OCI-LY1 (cell line): ENCODE data around the gene CCR5AS.

ENCODE experiments used
- CTCF ChIP-seq: fragments of 200-600 bp; sonication (generic), shearing (Covaris generic); IDR thresholded peaks from 2 replicates; pipeline ENCODE4 v1.5.1; 2017; ENCODE audit warnings: mild to moderate bottlenecking, antibody characterized with exemption, low read length, moderate library complexity, mixed read lengths
- EZH2 ChIP-seq: fragments of 200-600 bp; sonication (generic), shearing (Covaris generic); IDR thresholded peaks from 2 replicates; pipeline ENCODE4 v1.8.0; 2017; ENCODE audit warnings: borderline replicate concordance, mixed run types, mild to moderate bottlenecking, antibody characterized with exemption, low read length, moderate library complexity, mixed read lengths

GRCh38 chr3:46353647-46354410, 53.0 kb downstream of the CCR5AS start, which contains the start of gene CCR2:
- no peak for TF ChIP-seq CTCF
- no peak for TF ChIP-seq EZH2
